AG09309 (cell line): ENCODE measurements around the gene SURF4.
"Not testable (repeated sequence)": the region's sequence is repeated elsewhere in the genome, so short reads cannot be mapped to it uniquely, and the experiment has no call there.

Experiments
- DNase-seq: peaks from one replicate; pipeline ENCODE4 v3.0.0-alpha.2; 2010; ENCODE audit warnings: low read depth
- H3K4me3 ChIP-seq: 2 replicates; pipeline ENCODE4 v1.5.1; 2011; ENCODE audit warnings: mild to moderate bottlenecking, low read depth, low read length, moderate library complexity; ENCODE audit not compliant: control insufficient read depth
- CTCF ChIP-seq: IDR thresholded peaks from 2 replicates; pipeline ENCODE4 v1.5.1; 2011; ENCODE audit warnings: mild to moderate bottlenecking, low read depth, low read length, inconsistent platforms; ENCODE audit not compliant: insufficient read depth, control insufficient read depth; ENCODE audit errors: missing control alignments

SURF4 gene

GRCh38 chr9:133322701-133323100 is 53.2 kb downstream of the SURF4 start:
- H3K4me3 ChIP-seq = no peak overlapping the region
- no peak for TF ChIP-seq CTCF
- no peak for DNase-seq

- no peak overlapping the region for H3K4me3 ChIP-seq
- DNase-seq = no peak
- no peak for TF ChIP-seq CTCF
These were observed 54.4 kb downstream of the SURF4 start for GRCh38 chr9:133321411-133321935.

- no peak for TF ChIP-seq CTCF
- no peak for DNase-seq
- H3K4me3 ChIP-seq = no peak overlapping the region
These were observed 55.4 kb downstream of the SURF4 start for GRCh38 chr9:133320421-133320881.

GRCh38 chr9:133317551-133317950 is 58.3 kb downstream of the SURF4 start:
- not testable (repeated sequence) for DNase-seq, H3K4me3 ChIP-seq

- TF ChIP-seq CTCF = no peak
- H3K4me3 ChIP-seq = no peak overlapping the region
- no peak for DNase-seq
These were observed 59.9 kb downstream of the SURF4 start for GRCh38 chr9:133315997-133316396.
